Stimulated activated CD4-positive, alpha-beta T cell treated with anti-CD3 and anti-CD28 coated beads, TNF-alpha, amount 100 ng/mL, for 1 hour (primary cell): ENCODE measurements around the gene CCDC107.
A peak's percentile ranks its signal among the peaks of the same experiment; 100 is the strongest.

ENCODE experiments used
- DNase-seq, 3 donors: peaks; one replicate each; pipeline ENCODE4 v3.0.0-alpha.2; 2020; ENCODE audit warnings: low read depth in 3 of 3, low spot score in 1 of 3

Gene CCDC107

GRCh38 chr9:35659340-35659739 lies 1.2 kb downstream of the CCDC107 start:
- DNase-seq, result no peak

GRCh38 chr9:35660966-35661415 lies 2.9 kb downstream of the CCDC107 start:
- DNase-seq, result no peak

- DNase-seq, result no peak
These were observed 3.8 kb downstream of the CCDC107 start for GRCh38 chr9:35661756-35662350.

GRCh38 chr9:35662437-35662836 lies 4.3 kb downstream of the CCDC107 start:
- no peak for DNase-seq

DNA sequence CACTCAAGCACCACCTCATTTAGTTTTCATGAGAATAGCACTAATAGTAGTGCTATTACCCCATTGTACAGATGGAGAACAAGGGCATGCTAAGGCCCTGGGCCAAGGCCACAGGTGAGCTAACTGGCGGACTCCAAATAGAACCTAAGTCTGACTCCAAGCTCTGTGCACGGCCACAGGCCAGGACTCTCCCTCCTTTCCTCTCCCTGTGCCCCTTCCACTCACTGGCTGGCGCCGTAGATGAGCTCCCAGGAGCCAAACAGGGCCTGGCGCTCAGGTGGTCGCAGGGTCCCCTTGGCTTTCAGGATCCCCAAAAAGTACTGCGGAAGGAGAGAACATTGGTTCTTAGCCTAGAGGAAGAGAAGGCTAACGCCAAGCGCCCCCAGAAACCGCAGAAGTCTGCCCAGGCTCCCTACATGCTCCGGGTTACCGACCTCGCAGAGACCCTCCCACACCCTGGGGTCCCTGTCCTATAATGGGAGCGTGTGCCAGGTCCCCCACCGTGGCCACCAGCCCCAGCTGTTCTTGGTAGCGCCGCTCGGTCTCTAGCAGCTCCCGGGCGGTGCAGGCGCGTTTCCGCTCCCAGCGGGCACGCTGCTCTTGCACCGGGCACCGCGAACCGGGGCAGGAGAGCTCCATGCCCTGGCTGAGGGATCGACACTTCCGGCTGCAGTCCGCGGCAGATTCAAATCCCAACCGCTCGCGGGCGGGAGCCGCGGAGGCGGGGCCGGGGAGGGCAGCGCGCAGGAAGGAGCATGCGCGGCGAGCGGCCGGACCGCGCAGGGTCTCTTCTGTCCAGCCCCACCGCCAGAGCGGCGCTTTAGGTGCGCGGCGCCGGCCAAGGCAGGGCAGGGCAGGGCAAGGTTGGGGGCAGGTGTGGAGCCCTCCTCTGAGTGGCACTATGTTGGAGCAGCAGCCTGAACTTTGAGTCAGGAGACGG lies 6.7 kb downstream of the CCDC107 start, which contains the start of gene ARHGEF39:
ARHGEF39 (minus strand) TSS at position 665 of the 940 bp plus-strand sequence; CDS start at position 639, 26 bp downstream.
- DNase-seq, result peak in 1 of 3 donors; percentile 51

DNA sequence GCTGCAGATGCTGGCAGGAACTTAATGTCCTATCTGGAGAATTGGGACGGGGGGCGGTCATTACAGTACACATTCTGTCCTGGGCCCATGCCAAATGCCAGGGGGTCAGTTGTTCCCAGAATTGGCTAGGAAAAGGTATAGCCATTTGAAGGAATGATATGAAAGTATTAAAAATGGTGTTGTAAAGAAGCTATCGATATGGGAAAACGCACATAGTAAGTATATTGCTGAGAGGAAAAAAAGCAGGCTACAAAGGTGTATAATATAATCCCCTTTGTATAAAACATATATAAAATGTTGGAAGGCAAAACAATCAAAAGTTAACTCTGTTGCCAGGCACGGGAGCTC lies 7.4 kb downstream of the CCDC107 start:
- DNase-seq, result no peak

DNA sequence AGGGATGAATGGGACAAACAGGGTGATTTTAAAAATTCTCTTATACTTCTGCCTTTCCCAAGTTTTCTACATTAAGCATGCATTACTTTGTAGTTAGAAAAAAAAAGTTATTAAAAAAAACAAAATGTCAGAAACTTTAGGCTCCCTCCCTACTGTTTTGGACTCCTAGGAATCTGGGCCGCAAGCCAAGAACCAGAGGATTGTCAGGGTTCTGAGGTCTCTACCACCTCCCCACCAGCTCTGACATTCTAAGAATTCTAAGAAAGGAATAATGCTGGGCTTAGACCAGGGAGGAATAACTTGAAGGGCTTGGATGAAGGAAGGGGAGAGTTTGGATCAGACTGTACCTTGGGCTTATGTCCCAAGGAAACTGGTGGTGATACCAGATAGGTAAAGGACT lies 8.0 kb downstream of the CCDC107 start:
- no peak for DNase-seq

DNA sequence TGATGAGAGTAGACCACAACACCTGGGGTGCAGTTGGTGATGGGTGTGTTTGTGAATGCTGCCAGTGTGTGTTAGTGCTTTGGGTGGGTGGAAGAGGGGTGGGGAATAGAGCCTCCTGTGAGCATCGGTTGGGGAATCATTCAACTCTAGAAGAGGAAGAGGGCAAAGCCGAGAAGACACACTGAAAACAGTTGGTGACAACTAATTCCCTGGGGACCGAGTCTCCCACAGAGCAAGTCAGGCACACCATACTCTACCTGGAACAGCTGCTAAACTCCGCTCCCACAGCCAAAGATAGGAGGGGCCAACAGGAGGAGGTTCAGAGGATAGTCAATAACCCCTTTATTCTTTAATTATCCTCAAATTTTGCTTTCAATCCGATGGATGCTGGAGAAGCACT lies 8.5 kb downstream of the CCDC107 start:
- no peak for DNase-seq

DNA sequence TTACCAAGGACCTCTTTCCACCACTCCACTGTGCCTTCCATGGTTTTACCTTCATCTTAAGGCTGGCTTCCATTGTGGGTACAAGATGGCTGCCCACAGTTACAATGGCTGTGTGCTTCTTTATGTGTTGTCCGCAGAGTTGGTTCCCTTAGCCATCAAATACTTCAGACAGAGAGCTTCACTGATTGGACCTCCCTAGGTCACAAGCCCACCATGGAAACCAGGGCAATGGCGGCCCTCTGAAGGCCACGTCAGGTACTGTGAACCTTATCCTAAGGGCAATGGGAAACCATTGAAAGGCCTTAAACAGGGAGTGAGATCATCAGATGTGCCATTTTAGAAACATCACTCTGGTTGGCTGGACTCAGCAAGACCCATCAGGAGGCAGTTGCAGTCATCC lies 9.8 kb downstream of the CCDC107 start:
- DNase-seq, result no peak

- no peak for DNase-seq
These were observed 11.4 kb downstream of the CCDC107 start for GRCh38 chr9:35669331-35670145.

DNA sequence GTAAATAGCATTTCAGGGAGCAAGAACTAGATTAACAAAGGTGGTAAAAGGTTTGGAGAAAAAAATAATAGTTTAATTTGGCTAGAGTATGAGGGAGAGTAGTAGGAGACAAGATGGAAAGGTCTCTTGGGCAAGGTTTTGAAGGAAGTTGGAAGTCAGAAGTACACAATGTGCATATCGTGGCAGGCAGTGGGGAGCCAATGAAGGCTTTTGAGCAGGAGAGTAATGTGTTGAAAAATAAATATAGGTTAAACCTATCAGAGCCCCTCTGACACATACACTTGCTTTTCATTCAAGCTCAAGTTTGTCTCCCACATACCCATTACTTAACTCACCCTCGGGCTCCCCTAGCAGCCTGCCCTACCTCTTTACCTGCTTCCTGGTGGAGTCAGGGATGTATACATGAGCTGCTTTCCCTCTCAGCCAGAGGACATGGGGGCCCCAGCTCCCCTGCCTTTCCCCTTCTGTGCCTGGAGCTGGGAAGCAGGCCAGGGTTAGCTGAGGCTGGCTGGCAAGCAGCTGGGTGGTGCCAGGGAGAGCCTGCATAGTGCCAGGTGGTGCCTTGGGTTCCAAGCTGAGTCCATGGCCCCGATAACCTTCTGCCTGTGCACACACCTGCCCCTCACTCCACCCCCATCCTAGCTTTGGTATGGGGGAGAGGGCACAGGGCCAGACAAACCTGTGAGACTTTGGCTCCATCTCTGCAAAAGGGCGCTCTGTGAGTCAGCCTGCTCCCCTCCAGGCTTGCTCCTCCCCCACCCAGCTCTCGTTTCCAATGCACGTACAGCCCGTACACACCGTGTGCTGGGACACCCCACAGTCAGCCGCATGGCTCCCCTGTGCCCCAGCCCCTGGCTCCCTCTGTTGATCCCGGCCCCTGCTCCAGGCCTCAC lies 15.3 kb downstream of the CCDC107 start, which contains the start of gene CA9:
CA9 (plus strand) TSS at position 797 of the 893 bp plus-strand sequence; CDS start at position 829, 32 bp downstream.
- DNase-seq, result no peak

DNA sequence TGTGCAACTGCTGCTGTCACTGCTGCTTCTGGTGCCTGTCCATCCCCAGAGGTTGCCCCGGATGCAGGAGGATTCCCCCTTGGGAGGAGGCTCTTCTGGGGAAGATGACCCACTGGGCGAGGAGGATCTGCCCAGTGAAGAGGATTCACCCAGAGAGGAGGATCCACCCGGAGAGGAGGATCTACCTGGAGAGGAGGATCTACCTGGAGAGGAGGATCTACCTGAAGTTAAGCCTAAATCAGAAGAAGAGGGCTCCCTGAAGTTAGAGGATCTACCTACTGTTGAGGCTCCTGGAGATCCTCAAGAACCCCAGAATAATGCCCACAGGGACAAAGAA lies 15.9 kb downstream of the CCDC107 start:
- no peak for DNase-seq

- DNase-seq, result no peak
These were observed 17.1 kb downstream of the CCDC107 start for GRCh38 chr9:35675204-35675603.

GRCh38 chr9:35675732-35676392 lies 17.8 kb downstream of the CCDC107 start:
- DNase-seq, result no peak

DNA sequence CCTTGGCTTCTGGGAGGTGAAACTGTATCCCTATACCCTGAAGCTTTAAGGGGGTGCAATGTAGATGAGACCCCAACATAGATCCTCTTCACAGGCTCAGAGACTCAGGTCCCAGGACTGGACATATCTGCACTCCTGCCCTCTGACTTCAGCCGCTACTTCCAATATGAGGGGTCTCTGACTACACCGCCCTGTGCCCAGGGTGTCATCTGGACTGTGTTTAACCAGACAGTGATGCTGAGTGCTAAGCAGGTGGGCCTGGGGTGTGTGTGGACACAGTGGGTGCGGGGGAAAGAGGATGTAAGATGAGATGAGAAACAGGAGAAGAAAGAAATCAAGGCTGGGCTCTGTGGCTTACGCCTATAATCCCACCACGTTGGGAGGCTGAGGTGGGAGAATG lies 21.0 kb downstream of the CCDC107 start:
- no peak for DNase-seq

DNA sequence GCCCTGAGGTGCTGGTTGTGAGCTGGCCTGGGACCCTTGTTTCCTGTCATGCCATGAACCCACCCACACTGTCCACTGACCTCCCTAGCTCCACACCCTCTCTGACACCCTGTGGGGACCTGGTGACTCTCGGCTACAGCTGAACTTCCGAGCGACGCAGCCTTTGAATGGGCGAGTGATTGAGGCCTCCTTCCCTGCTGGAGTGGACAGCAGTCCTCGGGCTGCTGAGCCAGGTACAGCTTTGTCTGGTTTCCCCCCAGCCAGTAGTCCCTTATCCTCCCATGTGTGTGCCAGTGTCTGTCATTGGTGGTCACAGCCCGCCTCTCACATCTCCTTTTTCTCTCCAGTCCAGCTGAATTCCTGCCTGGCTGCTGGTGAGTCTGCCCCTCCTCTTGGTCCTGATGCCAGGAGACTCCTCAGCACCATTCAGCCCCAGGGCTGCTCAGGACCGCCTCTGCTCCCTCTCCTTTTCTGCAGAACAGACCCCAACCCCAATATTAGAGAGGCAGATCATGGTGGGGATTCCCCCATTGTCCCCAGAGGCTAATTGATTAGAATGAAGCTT lies 21.8 kb downstream of the CCDC107 start:
- no peak for DNase-seq

DNA sequence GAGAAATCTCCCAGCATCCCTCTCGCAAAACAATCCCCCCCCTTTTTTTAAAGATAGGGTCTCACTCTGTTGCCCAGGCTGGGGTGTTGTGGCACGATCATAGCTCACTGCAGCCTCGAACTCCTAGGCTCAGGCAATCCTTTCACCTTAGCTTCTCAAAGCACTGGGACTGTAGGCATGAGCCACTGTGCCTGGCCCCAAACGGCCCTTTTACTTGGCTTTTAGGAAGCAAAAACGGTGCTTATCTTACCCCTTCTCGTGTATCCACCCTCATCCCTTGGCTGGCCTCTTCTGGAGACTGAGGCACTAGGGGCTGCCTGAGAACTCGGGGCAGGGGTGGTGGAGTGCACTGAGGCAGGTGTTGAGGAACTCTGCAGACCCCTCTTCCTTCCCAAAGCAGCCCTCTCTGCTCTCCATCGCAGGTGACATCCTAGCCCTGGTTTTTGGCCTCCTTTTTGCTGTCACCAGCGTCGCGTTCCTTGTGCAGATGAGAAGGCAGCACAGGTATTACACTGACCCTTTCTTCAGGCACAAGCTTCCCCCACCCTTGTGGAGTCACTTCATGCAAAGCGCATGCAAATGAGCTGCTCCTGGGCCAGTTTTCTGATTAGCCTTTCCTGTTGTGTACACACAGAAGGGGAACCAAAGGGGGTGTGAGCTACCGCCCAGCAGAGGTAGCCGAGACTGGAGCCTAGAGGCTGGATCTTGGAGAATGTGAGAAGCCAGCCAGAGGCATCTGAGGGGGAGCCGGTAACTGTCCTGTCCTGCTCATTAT lies 22.4 kb downstream of the CCDC107 start:
- no peak for DNase-seq

GRCh38 chr9:35681341-35682002 lies 23.4 kb downstream of the CCDC107 start:
- no peak for DNase-seq
